Testis (tissue), 2 donors: Measurements from ENCODE around the gene MTURN.

Experiments
- POLR2A ChIP-seq: fragments of 450-650 bp; IDR thresholded peaks from one replicate; pipeline ENCODE4 v1.6.1; 2017; ENCODE audit warnings: antibody characterized with exemption, mild to moderate bottlenecking, moderate library complexity
- TF ChIP-seq, protein P1 (sequence below), 3 experiments: fragments of 450-650 bp in 2 of 3; fragments of 200-600 bp in 1 of 3; sonication (generic) in 1 of 3; IDR thresholded peaks; one replicate each; pipeline ENCODE4 v1.5.1; 2016 to 2019; ENCODE audit warnings: antibody characterized with exemption in 3 of 3, mild to moderate bottlenecking in 2 of 3, moderate library complexity in 1 of 3

DNA sequence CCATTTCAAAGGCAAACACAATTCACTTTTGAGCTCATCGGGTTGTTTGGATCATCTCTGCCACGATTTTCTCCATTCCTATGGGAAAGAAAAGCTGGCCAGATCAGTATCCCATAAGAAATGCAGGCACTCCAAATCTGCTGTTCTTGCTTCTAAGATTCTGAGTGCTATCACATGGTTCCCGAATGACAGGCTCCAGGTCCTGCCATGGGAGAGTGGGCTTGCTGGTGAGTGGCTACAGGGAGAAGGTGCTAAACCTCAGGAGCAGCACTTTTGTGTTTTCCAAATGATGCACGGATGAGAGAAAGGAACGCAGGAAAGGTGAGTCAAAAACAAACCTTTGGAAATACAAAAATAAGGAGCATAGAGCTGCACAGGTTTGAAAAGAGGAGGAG lies 32.1 kb downstream of the MTURN start:
- TF ChIP-seq, protein P1, sequence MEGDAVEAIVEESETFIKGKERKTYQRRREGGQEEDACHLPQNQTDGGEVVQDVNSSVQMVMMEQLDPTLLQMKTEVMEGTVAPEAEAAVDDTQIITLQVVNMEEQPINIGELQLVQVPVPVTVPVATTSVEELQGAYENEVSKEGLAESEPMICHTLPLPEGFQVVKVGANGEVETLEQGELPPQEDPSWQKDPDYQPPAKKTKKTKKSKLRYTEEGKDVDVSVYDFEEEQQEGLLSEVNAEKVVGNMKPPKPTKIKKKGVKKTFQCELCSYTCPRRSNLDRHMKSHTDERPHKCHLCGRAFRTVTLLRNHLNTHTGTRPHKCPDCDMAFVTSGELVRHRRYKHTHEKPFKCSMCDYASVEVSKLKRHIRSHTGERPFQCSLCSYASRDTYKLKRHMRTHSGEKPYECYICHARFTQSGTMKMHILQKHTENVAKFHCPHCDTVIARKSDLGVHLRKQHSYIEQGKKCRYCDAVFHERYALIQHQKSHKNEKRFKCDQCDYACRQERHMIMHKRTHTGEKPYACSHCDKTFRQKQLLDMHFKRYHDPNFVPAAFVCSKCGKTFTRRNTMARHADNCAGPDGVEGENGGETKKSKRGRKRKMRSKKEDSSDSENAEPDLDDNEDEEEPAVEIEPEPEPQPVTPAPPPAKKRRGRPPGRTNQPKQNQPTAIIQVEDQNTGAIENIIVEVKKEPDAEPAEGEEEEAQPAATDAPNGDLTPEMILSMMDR (IDR thresholded peaks at IDR 0.05): no peak
- no peak for TF ChIP-seq POLR2A
